KMS-11 (cell line): ENCODE data around the gene ADM5.

Experiments
- H2AFZ ChIP-seq: fragments of 200-600 bp; sonication (generic); 2 replicates; pipeline ENCODE4 v1.6.1; 2016; ENCODE audit warnings: antibody characterized with exemption, mixed run types, low read depth
- H3K27ac ChIP-seq: fragments of 200-600 bp; sonication (generic); 2 replicates; pipeline ENCODE4 v1.6.1; 2016; ENCODE audit warnings: mild to moderate bottlenecking, mixed run types
- H3K27me3 ChIP-seq: fragments of 200-600 bp; sonication (generic); 2 replicates; pipeline ENCODE4 v1.6.1; 2017; ENCODE audit warnings: mild to moderate bottlenecking, low read depth, mixed run types, moderate library complexity; ENCODE audit not compliant: insufficient read depth
- H3K36me3 ChIP-seq: fragments of 200-600 bp; sonication (generic); 2 replicates; pipeline ENCODE4 v1.6.1; 2017; ENCODE audit warnings: mild to moderate bottlenecking, mixed run types; ENCODE audit not compliant: insufficient read depth
- H3K4me1 ChIP-seq: fragments of 200-600 bp; sonication (generic); 2 replicates; pipeline ENCODE4 v1.6.1; 2016; ENCODE audit warnings: mild to moderate bottlenecking, low read depth, mixed run types; ENCODE audit not compliant: poor library complexity, severe bottlenecking
- H3K4me2 ChIP-seq: fragments of 200-600 bp; sonication (generic); 2 replicates; pipeline ENCODE4 v1.7.0; 2016; ENCODE audit warnings: mild to moderate bottlenecking, mixed run types
- H3K4me3 ChIP-seq: fragments of 200-600 bp; sonication (generic); IDR thresholded peaks from 2 replicates; pipeline ENCODE4 v1.6.1; 2017; ENCODE audit warnings: low read depth, low read length, mixed read lengths; ENCODE audit not compliant: insufficient read depth
- H3K79me2 ChIP-seq: fragments of 200-600 bp; sonication (generic); 2 replicates; pipeline ENCODE4 v1.6.1; 2016; ENCODE audit warnings: low read depth, mixed run types; ENCODE audit not compliant: insufficient read depth
- H3K9ac ChIP-seq: fragments of 200-600 bp; sonication (generic); 2 replicates; pipeline ENCODE4 v1.6.1; 2016; ENCODE audit warnings: mild to moderate bottlenecking, mixed run types
- H4K20me1 ChIP-seq: fragments of 200-600 bp; sonication (generic); 2 replicates; pipeline ENCODE4 v1.6.1; 2016; ENCODE audit warnings: mild to moderate bottlenecking, mixed run types; ENCODE audit not compliant: insufficient read depth
- TF ChIP-seq, protein P1 (sequence below): fragments of 200-600 bp; sonication (generic); conservative IDR thresholded peaks from 2 replicates; pipeline ENCODE4 v1.6.1; 2017; ENCODE audit warnings: low read depth, mild to moderate bottlenecking, antibody characterized with exemption, low read length, moderate library complexity, mixed read lengths

Gene ADM5

DNA sequence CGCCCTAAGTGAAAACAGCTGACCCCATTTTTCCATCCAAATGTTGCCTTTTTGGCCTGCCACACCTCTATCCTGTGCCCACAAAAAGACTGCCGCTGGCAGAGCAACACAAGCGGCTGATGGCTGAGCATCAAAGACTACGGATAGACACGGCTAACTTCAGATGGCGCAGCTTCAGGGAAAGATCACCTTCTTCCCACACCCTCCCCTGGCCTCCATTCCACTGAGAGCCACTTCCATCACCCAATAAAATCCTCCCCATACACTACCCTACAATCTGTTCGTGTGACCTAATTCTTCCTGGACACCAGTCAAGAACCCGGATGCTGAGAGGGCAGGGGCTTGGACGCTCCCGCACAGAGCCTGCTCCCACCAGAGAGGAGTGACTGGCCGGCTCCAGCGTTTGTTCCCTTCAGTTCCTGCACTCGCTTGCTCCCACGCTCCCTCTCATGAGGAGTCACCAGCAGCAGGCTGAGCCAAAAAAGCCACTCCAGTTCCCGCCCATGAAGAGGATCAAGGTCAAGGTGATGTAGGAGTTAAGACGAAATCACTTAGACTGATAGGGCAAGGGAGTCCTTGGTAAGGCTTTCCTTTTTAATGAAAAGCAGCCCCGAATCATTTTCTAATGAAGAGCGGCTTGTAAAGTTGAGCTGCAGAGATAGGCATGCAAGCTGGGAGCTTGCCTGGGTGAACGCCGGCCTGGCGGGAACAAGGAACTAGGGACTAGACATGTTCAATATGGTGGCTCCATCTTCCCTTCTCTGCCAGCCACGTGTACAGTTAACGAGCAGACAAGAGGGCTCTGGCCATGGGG, 38.0 kb downstream of the ADM5 start:
- Histone ChIP-seq H3K36me3 (no peaks in the 10 kb centered on the region), H3K27ac (no peak overlapping the region), H3K4me2 (no peak overlapping the region), H3K4me1 (no peaks in the 10 kb centered on the region), H3K9ac (no peak overlapping the region), H3K27me3 (peaks cover 70% of the 10 kb centered on the region), H2AFZ (no peak overlapping the region), H4K20me1 (no peaks in the 10 kb centered on the region), H3K79me2 (no peaks in the 10 kb centered on the region), H3K4me3 (no peak overlapping the region)
- TF ChIP-seq, protein P1, sequence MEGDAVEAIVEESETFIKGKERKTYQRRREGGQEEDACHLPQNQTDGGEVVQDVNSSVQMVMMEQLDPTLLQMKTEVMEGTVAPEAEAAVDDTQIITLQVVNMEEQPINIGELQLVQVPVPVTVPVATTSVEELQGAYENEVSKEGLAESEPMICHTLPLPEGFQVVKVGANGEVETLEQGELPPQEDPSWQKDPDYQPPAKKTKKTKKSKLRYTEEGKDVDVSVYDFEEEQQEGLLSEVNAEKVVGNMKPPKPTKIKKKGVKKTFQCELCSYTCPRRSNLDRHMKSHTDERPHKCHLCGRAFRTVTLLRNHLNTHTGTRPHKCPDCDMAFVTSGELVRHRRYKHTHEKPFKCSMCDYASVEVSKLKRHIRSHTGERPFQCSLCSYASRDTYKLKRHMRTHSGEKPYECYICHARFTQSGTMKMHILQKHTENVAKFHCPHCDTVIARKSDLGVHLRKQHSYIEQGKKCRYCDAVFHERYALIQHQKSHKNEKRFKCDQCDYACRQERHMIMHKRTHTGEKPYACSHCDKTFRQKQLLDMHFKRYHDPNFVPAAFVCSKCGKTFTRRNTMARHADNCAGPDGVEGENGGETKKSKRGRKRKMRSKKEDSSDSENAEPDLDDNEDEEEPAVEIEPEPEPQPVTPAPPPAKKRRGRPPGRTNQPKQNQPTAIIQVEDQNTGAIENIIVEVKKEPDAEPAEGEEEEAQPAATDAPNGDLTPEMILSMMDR = no peak

GRCh38 chr19:49730166-49730565, 40.8 kb downstream of the ADM5 start:
- Histone ChIP-seq H3K36me3 (no peaks in the 10 kb centered on the region), H3K79me2 (no peaks in the 10 kb centered on the region), H3K4me2 (no peak overlapping the region), H3K27me3 (peaks cover 63% of the 10 kb centered on the region), H2AFZ (no peak overlapping the region), H3K4me1 (no peaks in the 10 kb centered on the region), H4K20me1 (no peaks in the 10 kb centered on the region), H3K9ac (no peak overlapping the region), H3K4me3 (no peak overlapping the region), H3K27ac (no peak overlapping the region)
- TF ChIP-seq, protein P1 = no peak

GRCh38 chr19:49738268-49738667, 48.9 kb downstream of the ADM5 start:
- no peak overlapping the region for H3K4me2 ChIP-seq
- H3K27ac ChIP-seq = no peak overlapping the region
- H3K9ac ChIP-seq = no peak overlapping the region
- H2AFZ ChIP-seq = peak overlapping the region; percentile 4; the same call in 1 of the 2 replicates
- H3K4me3 ChIP-seq = no peak overlapping the region
- peaks cover 8% of the 10 kb centered on the region; the same call in 1 of the 2 replicates for H3K27me3 ChIP-seq
- H3K36me3 ChIP-seq = no peaks in the 10 kb centered on the region
- no peaks in the 10 kb centered on the region for H4K20me1 ChIP-seq
- no peaks in the 10 kb centered on the region for H3K79me2 ChIP-seq
- TF ChIP-seq, protein P1 = no peak
- H3K4me1 ChIP-seq = no peaks in the 10 kb centered on the region

DNA sequence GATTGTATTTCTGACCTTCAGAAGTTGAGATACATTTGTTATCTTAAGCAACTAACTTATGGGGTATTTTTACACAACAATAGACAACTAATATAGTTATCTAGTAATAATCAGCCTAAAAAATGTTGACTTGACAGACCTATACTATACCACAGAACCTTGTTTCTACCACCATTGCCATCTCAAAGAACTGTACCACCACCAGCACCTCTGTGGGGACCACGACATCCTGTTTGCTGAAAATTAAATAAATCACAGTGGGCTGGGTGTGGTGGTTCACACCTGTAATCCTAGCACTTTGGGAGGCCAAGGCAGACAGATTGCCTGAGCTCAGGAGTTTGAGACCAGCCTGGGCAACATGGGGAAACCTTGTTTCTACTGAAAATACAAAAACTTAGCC, 49.7 kb downstream of the ADM5 start:
- TF ChIP-seq, protein P1 = no peak
- Histone ChIP-seq H3K27me3 (peaks cover 6% of the 10 kb centered on the region; the same call in 1 of the 2 replicates), H3K27ac (no peak overlapping the region), H3K79me2 (no peaks in the 10 kb centered on the region), H3K36me3 (no peaks in the 10 kb centered on the region), H3K4me3 (no peak overlapping the region), H3K4me2 (no peak overlapping the region), H2AFZ (no peak overlapping the region), H4K20me1 (no peaks in the 10 kb centered on the region), H3K9ac (no peak overlapping the region), H3K4me1 (no peaks in the 10 kb centered on the region)
